ENCODE data around the gene RFX7.

The RFX7 gene

DNA sequence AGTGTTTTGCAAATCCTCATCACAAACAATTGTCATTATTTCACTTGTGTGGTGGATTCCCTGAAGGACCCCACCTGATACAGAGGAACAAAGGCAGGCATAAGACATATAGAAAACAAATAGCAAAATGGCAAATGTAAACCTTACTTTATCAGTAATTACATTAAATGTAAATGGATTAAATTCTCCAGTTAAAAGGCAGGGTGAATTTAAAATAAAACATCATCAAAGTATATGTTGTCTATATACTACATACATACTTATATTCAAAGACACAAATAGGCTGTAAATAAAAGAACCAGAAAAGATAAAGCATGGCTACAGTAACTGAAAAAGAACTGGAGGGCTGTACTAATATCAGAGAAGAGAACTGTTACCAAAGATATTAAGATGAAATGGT, 117.3 kb downstream of the RFX7 start:
- H3K27me3 ChIP-seq (ENCODE audit: control insufficient read depth, low read length): no peaks in the 10 kb centered on the region
- peaks cover 5% of the 10 kb centered on the region; the same call in 1 of the 2 replicates for H3K79me2 ChIP-seq (ENCODE audit: control insufficient read depth, low read length)
- TF ChIP-seq, protein P1, sequence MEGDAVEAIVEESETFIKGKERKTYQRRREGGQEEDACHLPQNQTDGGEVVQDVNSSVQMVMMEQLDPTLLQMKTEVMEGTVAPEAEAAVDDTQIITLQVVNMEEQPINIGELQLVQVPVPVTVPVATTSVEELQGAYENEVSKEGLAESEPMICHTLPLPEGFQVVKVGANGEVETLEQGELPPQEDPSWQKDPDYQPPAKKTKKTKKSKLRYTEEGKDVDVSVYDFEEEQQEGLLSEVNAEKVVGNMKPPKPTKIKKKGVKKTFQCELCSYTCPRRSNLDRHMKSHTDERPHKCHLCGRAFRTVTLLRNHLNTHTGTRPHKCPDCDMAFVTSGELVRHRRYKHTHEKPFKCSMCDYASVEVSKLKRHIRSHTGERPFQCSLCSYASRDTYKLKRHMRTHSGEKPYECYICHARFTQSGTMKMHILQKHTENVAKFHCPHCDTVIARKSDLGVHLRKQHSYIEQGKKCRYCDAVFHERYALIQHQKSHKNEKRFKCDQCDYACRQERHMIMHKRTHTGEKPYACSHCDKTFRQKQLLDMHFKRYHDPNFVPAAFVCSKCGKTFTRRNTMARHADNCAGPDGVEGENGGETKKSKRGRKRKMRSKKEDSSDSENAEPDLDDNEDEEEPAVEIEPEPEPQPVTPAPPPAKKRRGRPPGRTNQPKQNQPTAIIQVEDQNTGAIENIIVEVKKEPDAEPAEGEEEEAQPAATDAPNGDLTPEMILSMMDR (IDR thresholded peaks at IDR 0.05; ENCODE audit: low read depth, low read length, poor library complexity, severe bottlenecking): no peak
- no peak for TF ChIP-seq EZH2phosphoT487 (IDR thresholded peaks at IDR 0.05; ENCODE audit: borderline replicate concordance, low read length)
- H3F3A ChIP-seq (ENCODE audit: control insufficient read depth, insufficient read depth): no peaks in the 10 kb centered on the region
- H3K9me3 ChIP-seq (ENCODE audit: control insufficient read depth, insufficient read depth, low read length): peaks cover 23% of the 10 kb centered on the region; the same call in 1 of the 2 replicates
- H3K4me1 ChIP-seq (ENCODE audit: control insufficient read depth, low read length): no peaks in the 10 kb centered on the region
- no peaks in the 10 kb centered on the region for H4K20me1 ChIP-seq (ENCODE audit: control insufficient read depth, insufficient read depth, low read depth, low read length)
- no peak overlapping the region for H3K27ac ChIP-seq (ENCODE audit: low read depth, low read length)
- peaks cover 81% of the 10 kb centered on the region for H3K36me3 ChIP-seq (ENCODE audit: control insufficient read depth, low read length)
- no peaks in the 10 kb centered on the region for H3K9me2 ChIP-seq (replicated peaks; ENCODE audit: control insufficient read depth, low read length)
- no peak overlapping the region for H3K4me2 ChIP-seq (ENCODE audit: low read length)
- no peak overlapping the region for H3K4me3 ChIP-seq (ENCODE audit: low read length)

DNA sequence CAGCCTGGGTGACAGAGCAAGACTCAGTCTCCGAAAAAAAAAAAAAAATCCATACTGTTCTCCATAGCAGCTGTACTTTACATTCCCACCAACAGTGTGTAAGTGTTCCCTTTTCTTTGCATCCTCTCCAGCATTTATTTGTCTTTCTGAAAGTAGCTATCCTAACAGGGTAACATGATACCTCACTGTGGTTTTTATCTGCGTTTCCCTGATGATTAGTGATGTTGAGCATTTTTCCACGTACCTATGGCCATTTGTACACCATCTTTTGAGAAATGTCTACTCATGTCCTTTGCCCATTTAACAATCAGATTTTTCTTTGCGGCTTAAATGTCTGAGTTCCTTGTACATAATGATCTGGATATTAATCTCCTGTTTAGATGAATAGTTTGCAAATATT, 119.3 kb downstream of the RFX7 start:
- Histone ChIP-seq H4K20me1 (ENCODE audit: control insufficient read depth, insufficient read depth, low read depth, low read length) (no peaks in the 10 kb centered on the region), H3K27me3 (ENCODE audit: control insufficient read depth, low read length) (no peaks in the 10 kb centered on the region), H3K4me3 (ENCODE audit: low read length) (no peak overlapping the region), H3K4me1 (ENCODE audit: control insufficient read depth, low read length) (no peaks in the 10 kb centered on the region), H3K36me3 (ENCODE audit: control insufficient read depth, low read length) (peaks cover 69% of the 10 kb centered on the region), H3K9me2 (replicated peaks; ENCODE audit: control insufficient read depth, low read length) (no peaks in the 10 kb centered on the region), H3K27ac (ENCODE audit: low read depth, low read length) (no peak overlapping the region), H3K79me2 (ENCODE audit: control insufficient read depth, low read length) (peaks cover under 1% of the 10 kb centered on the region; the same call in 1 of the 2 replicates), H3K9me3 (ENCODE audit: control insufficient read depth, insufficient read depth, low read length) (peaks cover 20% of the 10 kb centered on the region; the same call in 1 of the 2 replicates), H3F3A (ENCODE audit: control insufficient read depth, insufficient read depth) (no peaks in the 10 kb centered on the region), H3K4me2 (ENCODE audit: low read length) (no peak overlapping the region)
- no peak for TF ChIP-seq EZH2phosphoT487 (IDR thresholded peaks at IDR 0.05; ENCODE audit: borderline replicate concordance, low read length)
- TF ChIP-seq, protein P1 (IDR thresholded peaks at IDR 0.05; ENCODE audit: low read depth, low read length, poor library complexity, severe bottlenecking): no peak

DNA sequence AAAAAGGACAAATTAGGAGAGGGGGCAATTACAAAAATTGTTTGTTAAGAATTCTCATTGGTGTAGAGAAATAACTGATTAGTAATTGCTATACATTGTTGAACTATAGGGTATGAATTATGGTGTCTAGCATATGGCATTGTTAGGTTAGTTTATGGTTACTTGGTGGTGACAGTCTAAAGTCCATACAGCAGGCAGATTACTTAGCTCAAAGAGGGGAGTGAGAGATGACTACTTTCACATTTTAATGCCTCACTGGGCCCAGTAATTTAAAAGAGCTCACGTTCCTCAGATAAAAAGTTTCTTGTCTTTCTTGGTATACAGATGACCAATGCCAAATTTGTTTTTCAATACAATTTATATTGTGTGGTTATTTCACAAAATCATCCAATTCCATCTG, 137.8 kb downstream of the RFX7 start:
- no peaks in the 10 kb centered on the region for H3K79me2 ChIP-seq (ENCODE audit: control insufficient read depth, low read length)

More for the DNA sequence above, 137.8 kb downstream of the RFX7 start:
- Histone ChIP-seq H3K4me3 (ENCODE audit: low read length) (no peak overlapping the region), H3K36me3 (ENCODE audit: control insufficient read depth, low read length) (peaks cover 37% of the 10 kb centered on the region), H3F3A (ENCODE audit: control insufficient read depth, insufficient read depth) (no peaks in the 10 kb centered on the region), H3K9me3 (ENCODE audit: control insufficient read depth, insufficient read depth, low read length) (no peaks in the 10 kb centered on the region), H3K27ac (ENCODE audit: low read depth, low read length) (no peak overlapping the region), H3K4me2 (ENCODE audit: low read length) (no peak overlapping the region), H4K20me1 (ENCODE audit: control insufficient read depth, insufficient read depth, low read depth, low read length) (no peaks in the 10 kb centered on the region), H3K9me2 (replicated peaks; ENCODE audit: control insufficient read depth, low read length) (no peaks in the 10 kb centered on the region), H3K4me1 (ENCODE audit: control insufficient read depth, low read length) (peaks cover 16% of the 10 kb centered on the region), H3K27me3 (ENCODE audit: control insufficient read depth, low read length) (no peaks in the 10 kb centered on the region)
- no peak for TF ChIP-seq EZH2phosphoT487 (IDR thresholded peaks at IDR 0.05; ENCODE audit: borderline replicate concordance, low read length)
- TF ChIP-seq, protein P1 (IDR thresholded peaks at IDR 0.05; ENCODE audit: low read depth, low read length, poor library complexity, severe bottlenecking): no peak

Measured in DOHH2 (cell line).